ENCODE results near the gene KRTAP1-5. TPM values are rescaled to one million over a fixed set of nuclear protein-coding genes. Genes with fewer than 3 reads are reported as not detected.
"Not testable (repeated sequence)": the region's sequence is repeated elsewhere in the genome, so short reads cannot be mapped to it uniquely, and the experiment has no call there.

Gene KRTAP1-5
- total and polyA plus RNA-seq, 8 donors: not detected

- Histone ChIP-seq H3K9me3 (no peaks in the 10 kb centered on the region), H3K27me3 (no peaks in the 10 kb centered on the region), H3K36me3 (no peaks in the 10 kb centered on the region), H3K4me3 (no peak overlapping the region), H3K27ac (no peak overlapping the region), H3K4me1 (no peaks in the 10 kb centered on the region)
- no peak for DNase-seq
- intact Hi-C loops (cut with DNase I; ENCODE audit: low total_unique reads): no loop called here
- WGBS, 5 donors: 77 to 85% (median 81%) methylated on average over 3 of the region's 3 CpGs
- TF ChIP-seq POLR2AphosphoS5 (IDR thresholded peaks at IDR 0.05): no peak
- TF ChIP-seq, protein P1, sequence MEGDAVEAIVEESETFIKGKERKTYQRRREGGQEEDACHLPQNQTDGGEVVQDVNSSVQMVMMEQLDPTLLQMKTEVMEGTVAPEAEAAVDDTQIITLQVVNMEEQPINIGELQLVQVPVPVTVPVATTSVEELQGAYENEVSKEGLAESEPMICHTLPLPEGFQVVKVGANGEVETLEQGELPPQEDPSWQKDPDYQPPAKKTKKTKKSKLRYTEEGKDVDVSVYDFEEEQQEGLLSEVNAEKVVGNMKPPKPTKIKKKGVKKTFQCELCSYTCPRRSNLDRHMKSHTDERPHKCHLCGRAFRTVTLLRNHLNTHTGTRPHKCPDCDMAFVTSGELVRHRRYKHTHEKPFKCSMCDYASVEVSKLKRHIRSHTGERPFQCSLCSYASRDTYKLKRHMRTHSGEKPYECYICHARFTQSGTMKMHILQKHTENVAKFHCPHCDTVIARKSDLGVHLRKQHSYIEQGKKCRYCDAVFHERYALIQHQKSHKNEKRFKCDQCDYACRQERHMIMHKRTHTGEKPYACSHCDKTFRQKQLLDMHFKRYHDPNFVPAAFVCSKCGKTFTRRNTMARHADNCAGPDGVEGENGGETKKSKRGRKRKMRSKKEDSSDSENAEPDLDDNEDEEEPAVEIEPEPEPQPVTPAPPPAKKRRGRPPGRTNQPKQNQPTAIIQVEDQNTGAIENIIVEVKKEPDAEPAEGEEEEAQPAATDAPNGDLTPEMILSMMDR (IDR thresholded peaks at IDR 0.05): no peak
These were observed 42.0 kb upstream of the KRTAP1-5 start for GRCh38 chr17:41069031-41069430.

- TF ChIP-seq, protein P1 (IDR thresholded peaks at IDR 0.05): no peak
- TF ChIP-seq POLR2AphosphoS5 (IDR thresholded peaks at IDR 0.05): no peak
- TF ChIP-seq EP300 (IDR thresholded peaks at IDR 0.05): no peak
- no peak for TF ChIP-seq POLR2A (IDR thresholded peaks at IDR 0.05)
- Histone ChIP-seq H3K4me3 (no peak overlapping the region), H3K4me1 (no peaks in the 10 kb centered on the region), H3K27ac (no peak overlapping the region), H3K9me3 (no peaks in the 10 kb centered on the region), H3K27me3 (no peaks in the 10 kb centered on the region), H3K36me3 (no peaks in the 10 kb centered on the region)
- no peak for DNase-seq
- intact Hi-C loops (cut with DNase I; ENCODE audit: low total_unique reads): no loop called here
These were observed 40.3 kb upstream of the KRTAP1-5 start for GRCh38 chr17:41067281-41067680.

- H3K4me3 ChIP-seq: no peak within 1 kb of the TSS
- no peaks in the 10 kb centered on the region for H3K27me3 ChIP-seq
- intact Hi-C loops (cut with DNase I; ENCODE audit: low total_unique reads): no loop called here
- WGBS, 5 donors: 81 to 90% (median 88%) methylated on average over 5 to 6 of the region's 6 CpGs
- DNase-seq: no peak
- TF ChIP-seq EP300 (IDR thresholded peaks at IDR 0.05) (no peak), POLR2AphosphoS5 (IDR thresholded peaks at IDR 0.05) (no peak), POLR2A (IDR thresholded peaks at IDR 0.05) (no peak)
- TF ChIP-seq, protein P1 (IDR thresholded peaks at IDR 0.05): no peak
- no peak within 1 kb of the TSS for H3K27ac ChIP-seq
- H3K36me3 ChIP-seq: no peaks in the 10 kb centered on the region
- H3K4me1 ChIP-seq: no peaks in the 10 kb centered on the region
- no peaks in the 10 kb centered on the region for H3K9me3 ChIP-seq
These were observed 39.0 kb upstream of the KRTAP1-5 start, which contains the start of gene KRTAP2-4 for GRCh38 chr17:41065829-41066624. Gene KRTAP2-4 (minus strand): TSS chr17:41065879. CDS start chr17:41065845, 34 bp downstream.

DNA sequence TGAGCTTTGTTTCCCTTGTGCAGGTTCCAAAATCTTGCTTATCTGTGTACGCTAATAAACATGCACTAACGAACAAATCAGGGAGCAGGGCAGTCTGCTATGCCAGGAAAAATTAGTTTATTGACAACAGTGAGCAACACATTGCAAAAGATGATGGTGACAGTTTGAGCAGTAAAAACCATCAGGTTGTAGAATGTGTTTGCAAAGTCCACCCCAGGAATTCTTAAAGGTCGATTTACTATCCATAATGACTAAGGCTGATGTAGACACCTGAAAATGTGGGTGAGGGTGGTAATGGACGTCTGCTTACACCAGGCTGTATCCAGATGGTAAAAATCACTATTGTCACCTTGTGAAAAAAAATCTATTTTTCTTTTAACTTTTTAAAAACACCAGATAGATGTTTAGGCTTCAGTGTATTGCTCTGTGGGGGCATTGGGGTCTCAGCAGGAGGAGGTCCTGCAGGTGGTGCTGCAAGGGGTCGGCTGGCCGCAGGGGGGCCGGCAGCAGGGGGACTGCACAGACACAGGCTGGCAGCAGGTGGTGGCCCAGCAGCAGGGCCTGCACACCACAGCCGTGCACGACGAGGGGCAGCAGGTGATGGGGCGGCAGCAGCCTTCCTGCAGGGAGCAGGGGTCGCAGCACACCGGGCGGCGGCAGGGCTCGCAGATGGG, 38.1 kb upstream of the KRTAP1-5 start:
- DNase-seq; H3K9me3 ChIP-seq; intact Hi-C loops (cut with DNase I; ENCODE audit: low total_unique reads); H3K27ac ChIP-seq; H3K36me3 ChIP-seq; H3K4me3 ChIP-seq; H3K4me1 ChIP-seq; H3K27me3 ChIP-seq: not testable (repeated sequence)
- WGBS, 5 donors: 55 to 72% (median 59%) methylated on average over 6 to 7 of the region's 16 CpGs

DNA sequence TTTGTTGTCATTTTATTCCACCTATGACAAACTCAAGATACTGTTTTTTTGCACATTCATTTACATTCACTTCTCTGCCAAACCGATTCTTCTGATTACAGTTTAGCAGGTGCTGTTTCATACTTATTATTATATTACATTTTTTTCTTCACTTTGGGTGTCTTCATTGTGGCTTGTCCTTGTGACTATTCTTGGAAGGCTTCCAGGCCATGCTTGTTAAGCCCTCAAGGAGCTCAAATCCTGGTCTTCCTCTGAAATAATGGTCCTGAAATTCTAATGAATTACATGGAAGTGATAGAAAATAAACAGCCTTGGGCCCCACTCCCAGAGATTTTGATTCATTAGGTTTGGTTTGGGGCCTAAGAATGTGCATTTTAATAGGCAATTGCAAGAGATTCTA, 37.3 kb upstream of the KRTAP1-5 start:
- Histone ChIP-seq H3K4me1 (no peaks in the 10 kb centered on the region), H3K27me3 (peaks cover 0 to 12% (median 0%) of the 10 kb centered on the region in 3 donors), H3K36me3 (no peaks in the 10 kb centered on the region), H3K9me3 (no peaks in the 10 kb centered on the region), H3K27ac (no peak overlapping the region), H3K4me3 (no peak overlapping the region)
- 78 to 84% (median 82%) methylated on average over 1 of the region's 1 CpG for WGBS, 5 donors
- DNase-seq: no peak
- TF ChIP-seq, protein P1 (IDR thresholded peaks at IDR 0.05): no peak
- no peak for TF ChIP-seq POLR2A (IDR thresholded peaks at IDR 0.05)
- no peak for TF ChIP-seq POLR2AphosphoS5 (IDR thresholded peaks at IDR 0.05)
- no peak for TF ChIP-seq EP300 (IDR thresholded peaks at IDR 0.05)
- intact Hi-C loops (cut with DNase I; ENCODE audit: low total_unique reads): no loop called here
